Upper lobe of left lung (tissue), 4 donors: Measurements from ENCODE around the gene C4orf51.

Experiments used
- EP300 ChIP-seq, 4 donors: sonication (generic); formaldehyde crosslinking; IDR thresholded peaks; one replicate each; pipeline ENCODE4 v1.5.1; 2017; ENCODE audit warnings: antibody characterized with exemption in 4 of 4, control low read depth in 2 of 4
- POLR2A ChIP-seq, 4 donors: fragments of 450-650 bp; IDR thresholded peaks; one replicate each; pipeline ENCODE4 v1.5.1; 2016 to 2017; ENCODE audit warnings: antibody characterized with exemption in 4 of 4, mild to moderate bottlenecking in 2 of 4
- POLR2AphosphoS5 ChIP-seq, 2 donors: sonication (generic); formaldehyde crosslinking; IDR thresholded peaks; one replicate each; pipeline ENCODE4 v1.5.1; 2017; ENCODE audit warnings: antibody characterized with exemption in 2 of 2
- TF ChIP-seq, protein P1 (sequence below), 6 experiments: fragments of 450-650 bp in 4 of 6; fragments of 200-600 bp in 2 of 6; sonication (generic) in 2 of 6; IDR thresholded peaks; one replicate each; pipeline ENCODE4 v1.5.1; 2016 to 2019; ENCODE audit warnings: antibody characterized with exemption in 6 of 6

GRCh38 chr4:145665773-145666172 is 14.2 kb upstream of the C4orf51 start:
- no peak for TF ChIP-seq POLR2A (IDR thresholded peaks at IDR 0.05)
- TF ChIP-seq, protein P1, sequence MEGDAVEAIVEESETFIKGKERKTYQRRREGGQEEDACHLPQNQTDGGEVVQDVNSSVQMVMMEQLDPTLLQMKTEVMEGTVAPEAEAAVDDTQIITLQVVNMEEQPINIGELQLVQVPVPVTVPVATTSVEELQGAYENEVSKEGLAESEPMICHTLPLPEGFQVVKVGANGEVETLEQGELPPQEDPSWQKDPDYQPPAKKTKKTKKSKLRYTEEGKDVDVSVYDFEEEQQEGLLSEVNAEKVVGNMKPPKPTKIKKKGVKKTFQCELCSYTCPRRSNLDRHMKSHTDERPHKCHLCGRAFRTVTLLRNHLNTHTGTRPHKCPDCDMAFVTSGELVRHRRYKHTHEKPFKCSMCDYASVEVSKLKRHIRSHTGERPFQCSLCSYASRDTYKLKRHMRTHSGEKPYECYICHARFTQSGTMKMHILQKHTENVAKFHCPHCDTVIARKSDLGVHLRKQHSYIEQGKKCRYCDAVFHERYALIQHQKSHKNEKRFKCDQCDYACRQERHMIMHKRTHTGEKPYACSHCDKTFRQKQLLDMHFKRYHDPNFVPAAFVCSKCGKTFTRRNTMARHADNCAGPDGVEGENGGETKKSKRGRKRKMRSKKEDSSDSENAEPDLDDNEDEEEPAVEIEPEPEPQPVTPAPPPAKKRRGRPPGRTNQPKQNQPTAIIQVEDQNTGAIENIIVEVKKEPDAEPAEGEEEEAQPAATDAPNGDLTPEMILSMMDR (IDR thresholded peaks at IDR 0.05), result no peak
- TF ChIP-seq POLR2AphosphoS5 (IDR thresholded peaks at IDR 0.05), result no peak
- no peak for TF ChIP-seq EP300 (IDR thresholded peaks at IDR 0.05)
